ENCODE results near the gene PRR18.

The PRR18 gene

GRCh38 chr6:166278579-166279392 lies 29.4 kb downstream of the PRR18 start:
- no peak for TF ChIP-seq GATA2 (IDR thresholded peaks at IDR 0.05; ENCODE audit: low read depth, low read length)
- TF ChIP-seq GATA3 (IDR thresholded peaks at IDR 0.05; ENCODE audit: low read depth, low read length): no peak

GRCh38 chr6:166277892-166278578 lies 30.2 kb downstream of the PRR18 start:
- no peak for TF ChIP-seq GATA3 (IDR thresholded peaks at IDR 0.05; ENCODE audit: low read depth, low read length)
- no peak for TF ChIP-seq GATA2 (IDR thresholded peaks at IDR 0.05; ENCODE audit: low read depth, low read length)

- TF ChIP-seq GATA3 (IDR thresholded peaks at IDR 0.05; ENCODE audit: low read depth, low read length) (no peak), GATA2 (IDR thresholded peaks at IDR 0.05; ENCODE audit: low read depth, low read length) (no peak)
Observed at GRCh38 chr6:166277018-166277417, 31.2 kb downstream of the PRR18 start.

GRCh38 chr6:166275714-166276166 lies 32.5 kb downstream of the PRR18 start:
- TF ChIP-seq GATA3 (IDR thresholded peaks at IDR 0.05; ENCODE audit: low read depth, low read length): no peak
- no peak for TF ChIP-seq GATA2 (IDR thresholded peaks at IDR 0.05; ENCODE audit: low read depth, low read length)

GRCh38 chr6:166274739-166275370 lies 33.3 kb downstream of the PRR18 start:
- TF ChIP-seq GATA3 (IDR thresholded peaks at IDR 0.05; ENCODE audit: low read depth, low read length): no peak
- no peak for TF ChIP-seq GATA2 (IDR thresholded peaks at IDR 0.05; ENCODE audit: low read depth, low read length)

- TF ChIP-seq GATA3 (IDR thresholded peaks at IDR 0.05; ENCODE audit: low read depth, low read length) (no peak), GATA2 (IDR thresholded peaks at IDR 0.05; ENCODE audit: low read depth, low read length) (no peak)
Observed at GRCh38 chr6:166274163-166274562, 34.0 kb downstream of the PRR18 start.

- TF ChIP-seq GATA2 (IDR thresholded peaks at IDR 0.05; ENCODE audit: low read depth, low read length): no peak
Observed at GRCh38 chr6:166271376-166271765, 36.8 kb downstream of the PRR18 start.

- TF ChIP-seq GATA3 (IDR thresholded peaks at IDR 0.05; ENCODE audit: low read depth, low read length) (no peak), GATA2 (IDR thresholded peaks at IDR 0.05; ENCODE audit: low read depth, low read length) (no peak)
Observed at GRCh38 chr6:166270706-166271375, 37.4 kb downstream of the PRR18 start.

- TF ChIP-seq GATA2 (IDR thresholded peaks at IDR 0.05; ENCODE audit: low read depth, low read length): no peak
- TF ChIP-seq GATA3 (IDR thresholded peaks at IDR 0.05; ENCODE audit: low read depth, low read length): no peak
Observed at GRCh38 chr6:166269301-166270039, 38.7 kb downstream of the PRR18 start.

GRCh38 chr6:166268431-166268830 lies 39.8 kb downstream of the PRR18 start:
- TF ChIP-seq GATA2 (IDR thresholded peaks at IDR 0.05; ENCODE audit: low read depth, low read length) (no peak), GATA3 (IDR thresholded peaks at IDR 0.05; ENCODE audit: low read depth, low read length) (no peak)

- no peak for TF ChIP-seq GATA2 (IDR thresholded peaks at IDR 0.05; ENCODE audit: low read depth, low read length)
- TF ChIP-seq GATA3 (IDR thresholded peaks at IDR 0.05; ENCODE audit: low read depth, low read length): no peak
Observed at GRCh38 chr6:166267526-166267925, 40.7 kb downstream of the PRR18 start.

GRCh38 chr6:166266336-166266735 lies 41.9 kb downstream of the PRR18 start:
- TF ChIP-seq GATA3 (IDR thresholded peaks at IDR 0.05; ENCODE audit: low read depth, low read length) (no peak), GATA2 (IDR thresholded peaks at IDR 0.05; ENCODE audit: low read depth, low read length) (no peak)

- TF ChIP-seq GATA2 (IDR thresholded peaks at IDR 0.05; ENCODE audit: low read depth, low read length): no peak
Observed at GRCh38 chr6:166262743-166263515, 45.3 kb downstream of the PRR18 start.
